Naive B cell (primary cell): ENCODE measurements around the gene ODAD2. TPM values are rescaled to one million over a fixed set of nuclear protein-coding genes. Genes with fewer than 3 reads are reported as not detected.

Source experiments
- ATAC-seq, 2 donors: fragments of 150-1000 bp; cut with Tn5 transposase; 2 replicates each; pipeline ENCODE4 v1.10.0; 2021; ENCODE audit warnings: low read depth in 2 of 2, mild to moderate bottlenecking in 2 of 2, moderate library complexity in 2 of 2
- DNase-seq: peaks from one replicate; pipeline ENCODE4 v3.0.0; 2022
- H3K27ac Mint-ChIP-seq, 6 donors: one replicate each; pipeline ENCODE4 v1.8.0; 2020 to 2022; ENCODE audit warnings: mild to moderate bottlenecking in 6 of 6, mixed read lengths in 6 of 6, moderate library complexity in 5 of 6, inconsistent platforms in 2 of 6
- H3K27me3 Mint-ChIP-seq, 3 donors: one replicate each; pipeline ENCODE4 v1.8.0; 2021 to 2022; ENCODE audit warnings: mixed read lengths in 3 of 3, mild to moderate bottlenecking in 1 of 3
- H3K36me3 Mint-ChIP-seq, 2 donors: one replicate each; pipeline ENCODE4 v1.8.0; 2020 to 2022; ENCODE audit warnings: mixed read lengths in 2 of 2, inconsistent platforms in 1 of 2, mild to moderate bottlenecking in 1 of 2
- H3K4me1 Mint-ChIP-seq, 3 donors: one replicate each; pipeline ENCODE4 v1.8.0; 2020 to 2022; ENCODE audit warnings: mixed read lengths in 3 of 3, inconsistent platforms in 1 of 3, mild to moderate bottlenecking in 1 of 3, moderate library complexity in 1 of 3
- H3K4me3 Mint-ChIP-seq, 8 donors: one replicate each; pipeline ENCODE4 v1.8.0; 2020 to 2022; ENCODE audit warnings: mild to moderate bottlenecking in 8 of 8, mixed read lengths in 8 of 8, moderate library complexity in 8 of 8, inconsistent platforms in 2 of 8
- H3K9me3 Mint-ChIP-seq, 7 donors: one replicate each; pipeline ENCODE4 v1.8.0; 2020 to 2022; ENCODE audit warnings: mixed read lengths in 7 of 7, mild to moderate bottlenecking in 5 of 7, inconsistent platforms in 2 of 7, moderate library complexity in 1 of 7
- polyA plus RNA-seq, 6 donors: library from polyadenylated mRNA; unstranded; fragments of 300-500 nt; fragmentation: Illumina TruSeq; gene quantifications; one replicate each; pipeline ENCODE4 v1.2.3, GENCODE V29; 2021; ENCODE audit warnings: low read depth in 6 of 6

Gene ODAD2
- polyA plus RNA-seq, 6 donors from 2014 or later = not detected

GRCh38 chr10:27865221-27865635, 133.7 kb downstream of the ODAD2 start:
- DNase-seq = no peak
- no peaks in the 10 kb centered on the region for H3K36me3 Mint-ChIP-seq
- no peak overlapping the region for H3K27ac Mint-ChIP-seq
- no peaks in the 10 kb centered on the region for H3K4me1 Mint-ChIP-seq
- ATAC-seq = no peak
- H3K27me3 Mint-ChIP-seq = peaks cover 0 to 11% (median 4%) of the 10 kb centered on the region in 3 donors
- peaks cover 3 to 20% (median 8%) of the 10 kb centered on the region in 7 donors for H3K9me3 Mint-ChIP-seq
- H3K4me3 Mint-ChIP-seq = no peak overlapping the region

- DNase-seq = no peak
- Mint-ChIP-seq H3K4me3 (no peak overlapping the region), H3K36me3 (no peaks in the 10 kb centered on the region), H3K9me3 (peaks cover 0 to 6% (median 0%) of the 10 kb centered on the region in 7 donors), H3K27me3 (peaks cover 0 to 11% (median 4%) of the 10 kb centered on the region in 3 donors), H3K27ac (no peak overlapping the region), H3K4me1 (no peaks in the 10 kb centered on the region)
- no peak for ATAC-seq
Measured at GRCh38 chr10:27861781-27862180, 137.1 kb downstream of the ODAD2 start.

- DNase-seq (no peak), ATAC-seq (no peak)
- H3K27ac Mint-ChIP-seq = no peak overlapping the region
- no peak overlapping the region for H3K4me3 Mint-ChIP-seq
- no peaks in the 10 kb centered on the region for H3K9me3 Mint-ChIP-seq
- H3K27me3 Mint-ChIP-seq = no peaks in the 10 kb centered on the region
- no peaks in the 10 kb centered on the region for H3K4me1 Mint-ChIP-seq
- H3K36me3 Mint-ChIP-seq = no peaks in the 10 kb centered on the region
Measured at GRCh38 chr10:27857616-27858015, 141.3 kb downstream of the ODAD2 start.

- peaks cover 0 to 20% (median 11%) of the 10 kb centered on the region in 7 donors for H3K9me3 Mint-ChIP-seq
- ATAC-seq (no peak), DNase-seq (no peak)
- H3K27me3 Mint-ChIP-seq = peaks cover 0 to 5% (median 0%) of the 10 kb centered on the region in 3 donors
- no peaks in the 10 kb centered on the region for H3K36me3 Mint-ChIP-seq
- no peak overlapping the region for H3K27ac Mint-ChIP-seq
- H3K4me3 Mint-ChIP-seq = no peak overlapping the region
- H3K4me1 Mint-ChIP-seq = no peaks in the 10 kb centered on the region
Measured at GRCh38 chr10:27844223-27844622, 154.7 kb downstream of the ODAD2 start.

GRCh38 chr10:27838901-27839300, 160.0 kb downstream of the ODAD2 start:
- H3K27ac Mint-ChIP-seq = no peak overlapping the region

GRCh38 chr10:27838361-27838760, 160.5 kb downstream of the ODAD2 start:
- Mint-ChIP-seq H3K4me3 (no peak overlapping the region), H3K4me1 (no peaks in the 10 kb centered on the region), H3K9me3 (peaks cover 0 to 4% (median 0%) of the 10 kb centered on the region in 7 donors), H3K36me3 (no peaks in the 10 kb centered on the region), H3K27me3 (peaks cover 0 to 5% (median 0%) of the 10 kb centered on the region in 3 donors), H3K27ac (no peak overlapping the region)
- no peak for DNase-seq
- ATAC-seq = no peak

More at GRCh38 chr10:27838901-27839300, 160.0 kb downstream of the ODAD2 start:
- Mint-ChIP-seq H3K27me3 (peaks cover 0 to 5% (median 0%) of the 10 kb centered on the region in 3 donors), H3K9me3 (peaks cover 0 to 4% (median 0%) of the 10 kb centered on the region in 7 donors), H3K4me1 (no peaks in the 10 kb centered on the region), H3K36me3 (no peaks in the 10 kb centered on the region), H3K4me3 (no peak overlapping the region)
- no peak for ATAC-seq
- no peak for DNase-seq

GRCh38 chr10:27834476-27834875, 164.4 kb downstream of the ODAD2 start:
- no peak overlapping the region for H3K27ac Mint-ChIP-seq
- H3K4me1 Mint-ChIP-seq = no peaks in the 10 kb centered on the region
- H3K9me3 Mint-ChIP-seq = peaks cover 0 to 1% (median 0%) of the 10 kb centered on the region in 7 donors
- ATAC-seq (no peak), DNase-seq (no peak)
- H3K27me3 Mint-ChIP-seq = no peaks in the 10 kb centered on the region
- no peaks in the 10 kb centered on the region for H3K36me3 Mint-ChIP-seq
- no peak overlapping the region for H3K4me3 Mint-ChIP-seq

GRCh38 chr10:27833792-27834191, 165.1 kb downstream of the ODAD2 start:
- no peak overlapping the region for H3K4me3 Mint-ChIP-seq
- peaks cover 0 to 1% (median 0%) of the 10 kb centered on the region in 7 donors for H3K9me3 Mint-ChIP-seq

GRCh38 chr10:27832826-27833225, 166.1 kb downstream of the ODAD2 start:
- Mint-ChIP-seq H3K4me3 (no peak overlapping the region), H3K36me3 (no peaks in the 10 kb centered on the region), H3K9me3 (peaks cover 0 to 1% (median 0%) of the 10 kb centered on the region in 7 donors), H3K27ac (no peak overlapping the region), H3K4me1 (no peaks in the 10 kb centered on the region), H3K27me3 (no peaks in the 10 kb centered on the region)
- ATAC-seq (no peak), DNase-seq (no peak)

More at GRCh38 chr10:27833792-27834191, 165.1 kb downstream of the ODAD2 start:
- Mint-ChIP-seq H3K27me3 (no peaks in the 10 kb centered on the region), H3K27ac (no peak overlapping the region), H3K36me3 (no peaks in the 10 kb centered on the region), H3K4me1 (no peaks in the 10 kb centered on the region)
- ATAC-seq (no peak), DNase-seq (no peak)

GRCh38 chr10:27826369-27826768, 172.5 kb downstream of the ODAD2 start:
- Mint-ChIP-seq H3K4me1 (no peaks in the 10 kb centered on the region), H3K27me3 (no peaks in the 10 kb centered on the region), H3K36me3 (no peaks in the 10 kb centered on the region), H3K4me3 (no peak overlapping the region), H3K27ac (no peak overlapping the region), H3K9me3 (peaks cover 0 to 5% (median 0%) of the 10 kb centered on the region in 7 donors)
- DNase-seq (no peak), ATAC-seq (no peak)

- no peak for ATAC-seq
- H3K9me3 Mint-ChIP-seq = peaks cover 0 to 5% (median 0%) of the 10 kb centered on the region in 7 donors
Measured at GRCh38 chr10:27822301-27822700, 176.6 kb downstream of the ODAD2 start.

GRCh38 chr10:27820637-27821036, 178.2 kb downstream of the ODAD2 start:
- Mint-ChIP-seq H3K4me3 (no peak overlapping the region), H3K27me3 (peaks cover 0 to 8% (median 0%) of the 10 kb centered on the region in 3 donors), H3K36me3 (no peaks in the 10 kb centered on the region), H3K27ac (peak overlapping the region in 1 of 6 donors; percentile 40), H3K9me3 (peaks cover 0 to 5% (median 0%) of the 10 kb centered on the region in 7 donors), H3K4me1 (no peaks in the 10 kb centered on the region)
- ATAC-seq (no peak), DNase-seq (no peak)

More at GRCh38 chr10:27822301-27822700, 176.6 kb downstream of the ODAD2 start:
- no peaks in the 10 kb centered on the region for H3K4me1 Mint-ChIP-seq
- no peaks in the 10 kb centered on the region for H3K36me3 Mint-ChIP-seq
- no peak for DNase-seq
- peaks cover 0 to 8% (median 0%) of the 10 kb centered on the region in 3 donors for H3K27me3 Mint-ChIP-seq
- no peak overlapping the region for H3K4me3 Mint-ChIP-seq
- no peak overlapping the region for H3K27ac Mint-ChIP-seq

GRCh38 chr10:27819781-27820531, 178.9 kb downstream of the ODAD2 start:
- Mint-ChIP-seq H3K27me3 (peaks cover 0 to 8% (median 0%) of the 10 kb centered on the region in 3 donors), H3K36me3 (no peaks in the 10 kb centered on the region), H3K9me3 (peaks cover 0 to 5% (median 0%) of the 10 kb centered on the region in 7 donors), H3K4me3 (no peak overlapping the region), H3K4me1 (no peaks in the 10 kb centered on the region), H3K27ac (no peak overlapping the region)
- DNase-seq (no peak), ATAC-seq (no peak)

GRCh38 chr10:27816320-27816719, 182.6 kb downstream of the ODAD2 start:
- Mint-ChIP-seq H3K9me3 (no peaks in the 10 kb centered on the region), H3K4me1 (no peaks in the 10 kb centered on the region), H3K4me3 (no peak overlapping the region), H3K27me3 (peaks cover 0 to 8% (median 0%) of the 10 kb centered on the region in 3 donors), H3K36me3 (no peaks in the 10 kb centered on the region), H3K27ac (no peak overlapping the region)
- no peak for ATAC-seq
- DNase-seq = no peak
